HUES48 (cell line): Measurements from ENCODE around the gene BYSL.

Experiments used
- H3K27ac ChIP-seq: one replicate; pipeline ENCODE4 v1.7.0; 2013; ENCODE audit warnings: low read depth, low read length, inconsistent platforms
- H3K27me3 ChIP-seq: 2 replicates; pipeline ENCODE4 v1.6.1; 2013; ENCODE audit warnings: mild to moderate bottlenecking, low read length; ENCODE audit not compliant: control insufficient read depth, insufficient read depth
- H3K36me3 ChIP-seq: 2 replicates; pipeline ENCODE4 v1.6.1; 2013; ENCODE audit warnings: low read length; ENCODE audit not compliant: control insufficient read depth, insufficient read depth
- H3K4me1 ChIP-seq: 2 replicates; pipeline ENCODE4 v1.6.1; 2013; ENCODE audit warnings: mild to moderate bottlenecking, low read length; ENCODE audit not compliant: control insufficient read depth, insufficient read depth
- H3K4me3 ChIP-seq: 2 replicates; pipeline ENCODE4 v1.5.1; 2013; ENCODE audit warnings: mild to moderate bottlenecking, low read depth, low read length
- H3K9ac ChIP-seq: 2 replicates; pipeline ENCODE4 v1.6.1; 2013; ENCODE audit warnings: mild to moderate bottlenecking, low read depth, low read length, moderate library complexity
- H3K9me3 ChIP-seq: 2 replicates; pipeline ENCODE4 v1.6.1; 2013; ENCODE audit warnings: low read length; ENCODE audit not compliant: control insufficient read depth, insufficient read depth

Gene BYSL

DNA sequence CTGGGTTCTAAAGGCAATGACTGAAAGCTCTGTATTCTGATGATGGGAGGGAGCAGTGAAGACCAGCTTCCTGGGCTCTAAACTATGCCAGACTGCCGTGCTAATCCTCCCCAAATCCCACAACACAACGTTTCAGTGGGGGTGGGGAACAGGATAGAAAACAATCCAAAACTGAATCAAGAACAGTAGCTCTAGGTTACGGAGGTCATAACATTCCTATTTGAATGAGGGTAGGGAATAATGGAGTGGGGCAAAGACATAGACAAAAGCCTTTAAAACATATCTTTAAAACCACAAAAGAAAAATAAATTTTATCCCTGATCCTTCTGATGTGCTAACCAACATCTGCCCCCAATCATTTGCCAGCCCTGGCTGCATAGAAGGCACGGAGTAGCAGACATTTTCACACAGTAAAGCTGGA is 34.0 kb upstream of the BYSL start:
- Histone ChIP-seq H3K36me3 (peaks cover 10% of the 10 kb centered on the region; the same call in 1 of the 2 replicates), H3K27ac (peak overlapping the region; percentile 2)

DNA sequence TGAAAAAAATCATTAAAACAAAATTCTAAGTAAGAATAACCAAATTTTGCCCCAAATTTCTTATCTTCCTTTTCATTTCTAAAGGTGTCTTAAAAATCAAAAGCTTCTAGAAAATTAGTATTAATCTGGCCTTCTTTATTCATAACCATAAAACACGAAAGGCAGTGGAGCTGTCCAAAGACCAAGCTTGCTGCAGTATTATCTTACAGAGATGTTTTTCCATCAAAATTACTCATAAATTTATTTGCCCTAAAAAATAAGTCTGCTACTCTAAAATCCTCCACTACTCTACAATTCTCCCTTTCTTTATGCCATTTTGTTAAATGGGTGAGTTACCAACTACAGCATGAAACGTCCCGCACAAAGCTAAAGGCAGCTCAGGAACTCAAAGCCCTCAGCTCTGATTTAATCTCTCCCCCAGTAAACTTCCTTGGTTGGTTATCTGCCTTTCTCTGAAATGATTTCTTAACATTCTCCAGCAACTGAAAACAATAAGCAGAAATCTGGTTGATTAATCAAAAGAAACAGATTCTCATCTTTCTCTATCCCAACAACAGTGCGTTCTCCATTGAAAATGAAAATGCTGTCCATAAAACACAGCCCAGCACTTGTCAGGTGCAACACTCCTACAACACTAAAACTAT is 28.3 kb upstream of the BYSL start:
- Histone ChIP-seq H3K9ac (0 out of 2 replicates have a peak overlapping the region, but pooled peaks have one; percentile 25), H3K36me3 (0 out of 2 replicates have a peak, but pooled peaks cover 4% of the 10 kb centered on the region), H3K27ac (no peak overlapping the region), H3K9me3 (no peaks in the 10 kb centered on the region), H3K4me3 (peak overlapping the region; percentile 91), H3K4me1 (peaks cover 30% of the 10 kb centered on the region), H3K27me3 (peaks cover 3% of the 10 kb centered on the region; the same call in 1 of the 2 replicates)

More for the DNA sequence above, 34.0 kb upstream of the BYSL start:
- H3K27me3 ChIP-seq, result no peaks in the 10 kb centered on the region
- H3K9ac ChIP-seq, result no peak overlapping the region
- no peak overlapping the region for H3K4me3 ChIP-seq
- no peaks in the 10 kb centered on the region for H3K9me3 ChIP-seq
- peaks cover 15% of the 10 kb centered on the region; the same call in 1 of the 2 replicates for H3K4me1 ChIP-seq

GRCh38 chr6:41894366-41895299 is 26.7 kb upstream of the BYSL start:
- Histone ChIP-seq H3K27ac (peak overlapping the region; percentile 92), H3K4me1 (peaks cover 30% of the 10 kb centered on the region), H3K27me3 (peaks cover 3% of the 10 kb centered on the region; the same call in 1 of the 2 replicates), H3K36me3 (0 out of 2 replicates have a peak, but pooled peaks cover 4% of the 10 kb centered on the region), H3K9ac (peak overlapping the region; percentile 77), H3K4me3 (peak overlapping the region; percentile 91), H3K9me3 (no peaks in the 10 kb centered on the region)

- peak within 1 kb of the TSS; percentile 82 for H3K9ac ChIP-seq
- H3K9me3 ChIP-seq, result no peaks in the 10 kb centered on the region
- 0 out of 2 replicates have a peak, but pooled peaks cover 4% of the 10 kb centered on the region for H3K36me3 ChIP-seq
- peaks cover 3% of the 10 kb centered on the region; the same call in 1 of the 2 replicates for H3K27me3 ChIP-seq
- H3K4me3 ChIP-seq, result peak within 1 kb of the TSS; percentile 91
- peak within 1 kb of the TSS; percentile 92 for H3K27ac ChIP-seq
- peaks cover 30% of the 10 kb centered on the region for H3K4me1 ChIP-seq
These were observed 25.7 kb upstream of the BYSL start, which contains the start of gene USP49 for GRCh38 chr6:41895300-41896233. Gene USP49 (minus strand): TSS chr6:41895375. CDS start chr6:41806983, 88,392 bp downstream.

GRCh38 chr6:41896281-41896680 is 25.0 kb upstream of the BYSL start:
- Histone ChIP-seq H3K9ac (peak overlapping the region; percentile 82), H3K36me3 (no peaks in the 10 kb centered on the region), H3K9me3 (no peaks in the 10 kb centered on the region), H3K27me3 (peaks cover 3% of the 10 kb centered on the region; the same call in 1 of the 2 replicates), H3K27ac (peak overlapping the region; percentile 92), H3K4me1 (peaks cover 30% of the 10 kb centered on the region), H3K4me3 (peak overlapping the region; percentile 85)

DNA sequence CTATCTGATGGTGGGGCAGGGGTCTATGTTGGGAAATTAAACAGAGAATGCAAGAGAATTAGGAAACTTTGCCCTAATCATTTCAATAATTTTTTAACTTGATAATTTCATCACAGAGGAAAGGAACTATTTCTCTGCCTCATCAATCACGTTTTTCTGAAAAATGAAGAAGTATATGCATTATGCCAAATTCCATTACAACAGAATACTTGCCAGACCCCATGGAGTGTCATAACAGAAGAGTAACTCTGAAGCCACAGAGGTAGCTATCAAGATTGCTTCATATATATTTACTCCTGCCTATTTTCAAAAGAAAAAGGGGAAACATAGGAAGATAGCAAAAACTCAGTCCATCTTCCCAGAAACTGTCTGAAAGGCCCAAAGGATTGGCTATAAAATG is 20.4 kb upstream of the BYSL start:
- H3K27ac ChIP-seq, result no peak overlapping the region
- H3K27me3 ChIP-seq, result no peaks in the 10 kb centered on the region
- no peak overlapping the region for H3K9ac ChIP-seq
- H3K9me3 ChIP-seq, result no peaks in the 10 kb centered on the region
- H3K36me3 ChIP-seq, result peaks cover 19% of the 10 kb centered on the region
- H3K4me1 ChIP-seq, result peaks cover 6% of the 10 kb centered on the region
- H3K4me3 ChIP-seq, result no peak overlapping the region

DNA sequence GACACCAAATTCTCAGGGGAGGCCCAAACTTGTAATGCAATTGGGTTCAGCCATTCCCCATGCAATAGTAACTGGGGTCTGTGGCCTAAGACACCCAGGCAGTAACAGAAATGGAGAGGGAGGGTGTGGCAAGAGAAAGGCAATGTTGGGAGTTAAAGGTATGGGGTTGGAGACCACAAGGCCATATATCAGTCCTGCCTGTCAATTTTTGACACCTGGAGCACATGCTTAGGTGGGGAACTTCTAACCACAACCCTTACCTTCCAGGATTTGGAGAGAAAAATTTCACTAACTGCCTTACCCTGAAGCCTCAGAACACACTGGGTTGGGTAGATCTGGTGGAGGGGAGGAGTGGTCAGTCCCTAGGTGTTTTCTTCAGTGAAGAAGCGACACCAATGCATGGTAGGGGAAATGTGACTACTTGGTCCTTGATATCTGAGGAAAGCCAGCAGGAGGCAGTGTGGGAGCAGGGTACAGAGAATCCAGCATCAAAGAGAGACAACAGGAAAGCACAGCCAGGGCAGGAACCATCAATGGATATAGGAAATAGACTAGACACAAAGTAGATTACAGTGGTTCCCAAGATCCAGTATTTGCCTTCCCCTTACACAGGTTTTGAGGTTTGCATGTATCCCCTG is 19.3 kb upstream of the BYSL start:
- Histone ChIP-seq H3K27me3 (no peaks in the 10 kb centered on the region), H3K4me1 (no peaks in the 10 kb centered on the region), H3K36me3 (peaks cover 30% of the 10 kb centered on the region), H3K9me3 (no peaks in the 10 kb centered on the region), H3K4me3 (no peak overlapping the region), H3K9ac (no peak overlapping the region), H3K27ac (no peak overlapping the region)

- Histone ChIP-seq H3K36me3 (peaks cover 75% of the 10 kb centered on the region), H3K4me3 (no peak overlapping the region), H3K27ac (no peak overlapping the region), H3K9me3 (no peaks in the 10 kb centered on the region), H3K4me1 (no peaks in the 10 kb centered on the region), H3K9ac (no peak overlapping the region), H3K27me3 (no peaks in the 10 kb centered on the region)
These were observed 11.6 kb upstream of the BYSL start for GRCh38 chr6:41909727-41910126.

DNA sequence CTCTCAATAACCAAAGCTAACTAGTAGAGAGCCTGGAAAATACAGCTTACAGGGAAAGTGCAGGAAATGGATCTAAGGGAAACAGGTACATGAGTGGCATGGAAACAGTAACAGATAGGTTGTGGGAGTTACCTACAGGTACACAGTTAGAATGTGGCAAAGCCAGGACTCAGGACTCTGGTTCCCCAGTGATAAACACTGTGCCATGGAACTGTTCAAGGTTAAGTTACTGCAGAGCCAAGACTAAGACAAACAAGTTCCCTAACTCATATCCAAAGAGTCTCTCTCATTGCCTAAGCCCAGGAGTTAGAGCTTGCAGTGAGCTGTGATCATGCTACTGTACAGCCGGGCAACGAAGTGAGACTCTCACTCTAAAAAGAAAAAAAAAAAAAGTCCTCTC is 7.0 kb upstream of the BYSL start:
- H3K9me3 ChIP-seq, result no peaks in the 10 kb centered on the region
- H3K36me3 ChIP-seq, result peaks cover 53% of the 10 kb centered on the region
- no peaks in the 10 kb centered on the region for H3K27me3 ChIP-seq
- H3K9ac ChIP-seq, result no peak overlapping the region
- no peak overlapping the region for H3K27ac ChIP-seq
- H3K4me3 ChIP-seq, result no peak overlapping the region
- no peaks in the 10 kb centered on the region for H3K4me1 ChIP-seq
